KMS-11 (cell line): Measurements from ENCODE around the gene PRKG1.

ENCODE experiments used
- H2AFZ ChIP-seq: fragments of 200-600 bp; sonication (generic); 2 replicates; pipeline ENCODE4 v1.6.1; 2016; ENCODE audit warnings: antibody characterized with exemption, mixed run types, low read depth
- H3K27ac ChIP-seq: fragments of 200-600 bp; sonication (generic); 2 replicates; pipeline ENCODE4 v1.6.1; 2016; ENCODE audit warnings: mild to moderate bottlenecking, mixed run types
- H3K27me3 ChIP-seq: fragments of 200-600 bp; sonication (generic); 2 replicates; pipeline ENCODE4 v1.6.1; 2017; ENCODE audit warnings: mild to moderate bottlenecking, low read depth, mixed run types, moderate library complexity; ENCODE audit not compliant: insufficient read depth
- H3K36me3 ChIP-seq: fragments of 200-600 bp; sonication (generic); 2 replicates; pipeline ENCODE4 v1.6.1; 2017; ENCODE audit warnings: mild to moderate bottlenecking, mixed run types; ENCODE audit not compliant: insufficient read depth
- H3K4me1 ChIP-seq: fragments of 200-600 bp; sonication (generic); 2 replicates; pipeline ENCODE4 v1.6.1; 2016; ENCODE audit warnings: mild to moderate bottlenecking, low read depth, mixed run types; ENCODE audit not compliant: poor library complexity, severe bottlenecking
- H3K4me2 ChIP-seq: fragments of 200-600 bp; sonication (generic); 2 replicates; pipeline ENCODE4 v1.7.0; 2016; ENCODE audit warnings: mild to moderate bottlenecking, mixed run types
- H3K4me3 ChIP-seq: fragments of 200-600 bp; sonication (generic); IDR thresholded peaks from 2 replicates; pipeline ENCODE4 v1.6.1; 2017; ENCODE audit warnings: low read depth, low read length, mixed read lengths; ENCODE audit not compliant: insufficient read depth
- H3K79me2 ChIP-seq: fragments of 200-600 bp; sonication (generic); 2 replicates; pipeline ENCODE4 v1.6.1; 2016; ENCODE audit warnings: low read depth, mixed run types; ENCODE audit not compliant: insufficient read depth
- H3K9ac ChIP-seq: fragments of 200-600 bp; sonication (generic); 2 replicates; pipeline ENCODE4 v1.6.1; 2016; ENCODE audit warnings: mild to moderate bottlenecking, mixed run types
- H4K20me1 ChIP-seq: fragments of 200-600 bp; sonication (generic); 2 replicates; pipeline ENCODE4 v1.6.1; 2016; ENCODE audit warnings: mild to moderate bottlenecking, mixed run types; ENCODE audit not compliant: insufficient read depth
- CTCF ChIP-seq: fragments of 200-600 bp; sonication (generic); conservative IDR thresholded peaks from 2 replicates; pipeline ENCODE4 v1.6.1; 2017; ENCODE audit warnings: low read depth, mild to moderate bottlenecking, antibody characterized with exemption, low read length, moderate library complexity, mixed read lengths

The PRKG1 gene

GRCh38 chr10:51675088-51675487, 600.8 kb downstream of the PRKG1 start:
- Histone ChIP-seq H4K20me1 (no peaks in the 10 kb centered on the region), H3K4me2 (no peak overlapping the region), H3K27ac (no peak overlapping the region), H3K4me3 (no peak overlapping the region), H3K4me1 (no peaks in the 10 kb centered on the region), H3K27me3 (no peaks in the 10 kb centered on the region), H3K79me2 (no peaks in the 10 kb centered on the region), H3K9ac (no peak overlapping the region), H2AFZ (no peak overlapping the region), H3K36me3 (no peaks in the 10 kb centered on the region)
- TF ChIP-seq CTCF = no peak

GRCh38 chr10:51679841-51680240, 605.6 kb downstream of the PRKG1 start:
- Histone ChIP-seq H3K4me2 (no peak overlapping the region), H3K4me3 (no peak overlapping the region), H4K20me1 (no peaks in the 10 kb centered on the region), H3K27me3 (no peaks in the 10 kb centered on the region), H3K9ac (no peak overlapping the region), H3K27ac (no peak overlapping the region), H3K4me1 (no peaks in the 10 kb centered on the region), H3K79me2 (no peaks in the 10 kb centered on the region), H2AFZ (no peak overlapping the region), H3K36me3 (no peaks in the 10 kb centered on the region)
- TF ChIP-seq CTCF = no peak

- H4K20me1 ChIP-seq = no peaks in the 10 kb centered on the region
- H3K4me1 ChIP-seq = no peaks in the 10 kb centered on the region
- TF ChIP-seq CTCF = no peak
- H3K4me2 ChIP-seq = no peak overlapping the region
- no peak overlapping the region for H3K27ac ChIP-seq
- H3K9ac ChIP-seq = no peak overlapping the region
- H3K36me3 ChIP-seq = no peaks in the 10 kb centered on the region
- no peak overlapping the region for H3K4me3 ChIP-seq
- no peaks in the 10 kb centered on the region for H3K79me2 ChIP-seq
- no peaks in the 10 kb centered on the region for H3K27me3 ChIP-seq
- H2AFZ ChIP-seq = no peak overlapping the region
These were observed 608.9 kb downstream of the PRKG1 start for GRCh38 chr10:51683031-51683691.

- H3K36me3 ChIP-seq = no peaks in the 10 kb centered on the region
- no peak overlapping the region for H3K9ac ChIP-seq
- TF ChIP-seq CTCF = no peak
- H3K4me2 ChIP-seq = no peak overlapping the region
- H4K20me1 ChIP-seq = no peaks in the 10 kb centered on the region
- H3K4me3 ChIP-seq = no peak overlapping the region
- H3K27me3 ChIP-seq = no peaks in the 10 kb centered on the region
- H3K79me2 ChIP-seq = no peaks in the 10 kb centered on the region
- no peak overlapping the region for H2AFZ ChIP-seq
- H3K4me1 ChIP-seq = no peaks in the 10 kb centered on the region
- H3K27ac ChIP-seq = no peak overlapping the region
These were observed 611.5 kb downstream of the PRKG1 start for GRCh38 chr10:51685768-51686167.
